Measurements from ENCODE around the gene F8.

DNA sequence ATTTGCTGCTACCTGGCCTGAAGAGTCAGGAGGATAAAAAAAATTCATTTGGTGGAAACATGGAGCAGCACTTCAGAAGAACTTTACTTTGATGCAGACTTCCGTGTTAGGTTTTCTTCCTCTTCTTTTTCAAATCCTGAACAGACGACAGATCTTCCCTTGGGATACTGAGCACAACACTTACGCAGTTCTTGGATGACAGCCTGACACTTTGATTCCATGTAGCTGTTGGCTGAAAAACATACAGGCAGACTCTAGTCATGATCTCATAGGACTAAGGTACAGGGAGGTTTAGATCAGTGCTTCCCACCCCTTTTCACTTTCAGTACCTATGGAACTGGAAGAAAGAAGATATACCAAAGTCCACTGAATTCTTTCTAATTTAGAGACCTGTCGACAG, 39.2 kb upstream of the F8 start:
- TF ChIP-seq EZH2 (IDR thresholded peaks at IDR 0.05; ENCODE audit: borderline replicate concordance, control insufficient read depth, low read depth, low read length) (no peak), POLR2A (IDR thresholded peaks at IDR 0.05; ENCODE audit: low read depth, low read length) (no peak), CEBPB (IDR thresholded peaks at IDR 0.05; ENCODE audit: borderline replicate concordance in 1 of 2, low read depth in 2 of 2, low read length in 2 of 2) (no peak), RFX5 (IDR thresholded peaks at IDR 0.05; ENCODE audit: low read depth, low read length) (no peak)
- TF ChIP-seq, protein P1, sequence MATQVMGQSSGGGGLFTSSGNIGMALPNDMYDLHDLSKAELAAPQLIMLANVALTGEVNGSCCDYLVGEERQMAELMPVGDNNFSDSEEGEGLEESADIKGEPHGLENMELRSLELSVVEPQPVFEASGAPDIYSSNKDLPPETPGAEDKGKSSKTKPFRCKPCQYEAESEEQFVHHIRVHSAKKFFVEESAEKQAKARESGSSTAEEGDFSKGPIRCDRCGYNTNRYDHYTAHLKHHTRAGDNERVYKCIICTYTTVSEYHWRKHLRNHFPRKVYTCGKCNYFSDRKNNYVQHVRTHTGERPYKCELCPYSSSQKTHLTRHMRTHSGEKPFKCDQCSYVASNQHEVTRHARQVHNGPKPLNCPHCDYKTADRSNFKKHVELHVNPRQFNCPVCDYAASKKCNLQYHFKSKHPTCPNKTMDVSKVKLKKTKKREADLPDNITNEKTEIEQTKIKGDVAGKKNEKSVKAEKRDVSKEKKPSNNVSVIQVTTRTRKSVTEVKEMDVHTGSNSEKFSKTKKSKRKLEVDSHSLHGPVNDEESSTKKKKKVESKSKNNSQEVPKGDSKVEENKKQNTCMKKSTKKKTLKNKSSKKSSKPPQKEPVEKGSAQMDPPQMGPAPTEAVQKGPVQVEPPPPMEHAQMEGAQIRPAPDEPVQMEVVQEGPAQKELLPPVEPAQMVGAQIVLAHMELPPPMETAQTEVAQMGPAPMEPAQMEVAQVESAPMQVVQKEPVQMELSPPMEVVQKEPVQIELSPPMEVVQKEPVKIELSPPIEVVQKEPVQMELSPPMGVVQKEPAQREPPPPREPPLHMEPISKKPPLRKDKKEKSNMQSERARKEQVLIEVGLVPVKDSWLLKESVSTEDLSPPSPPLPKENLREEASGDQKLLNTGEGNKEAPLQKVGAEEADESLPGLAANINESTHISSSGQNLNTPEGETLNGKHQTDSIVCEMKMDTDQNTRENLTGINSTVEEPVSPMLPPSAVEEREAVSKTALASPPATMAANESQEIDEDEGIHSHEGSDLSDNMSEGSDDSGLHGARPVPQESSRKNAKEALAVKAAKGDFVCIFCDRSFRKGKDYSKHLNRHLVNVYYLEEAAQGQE (IDR thresholded peaks at IDR 0.05; ENCODE audit: low read depth, low read length) = no peak
